ENCODE measurements around the gene PPP6R3.

Gene PPP6R3

GRCh38 chr11:68550485-68550817 lies 89.9 kb downstream of the PPP6R3 start:
- H2AFZ ChIP-seq: no peak overlapping the region
- no peak overlapping the region for H3K4me2 ChIP-seq (ENCODE audit: low read length)
- H3K79me2 ChIP-seq: peaks cover 20% of the 10 kb centered on the region
- H3K27me3 ChIP-seq (ENCODE audit: control insufficient read depth, insufficient read depth, low read length): no peaks in the 10 kb centered on the region
- no peaks in the 10 kb centered on the region for H3K36me3 ChIP-seq (ENCODE audit: control insufficient read depth, insufficient read depth, low read length)
- TF ChIP-seq CTCF (IDR thresholded peaks at IDR 0.05): no peak
- peaks cover 13% of the 10 kb centered on the region for H3K4me1 ChIP-seq
- no peak overlapping the region for H3K4me3 ChIP-seq (ENCODE audit: low read depth, low read length)
- H3K27ac ChIP-seq: no peak overlapping the region
- no peaks in the 10 kb centered on the region for H3K9me3 ChIP-seq (ENCODE audit: control insufficient read depth, low read length)
- no peak overlapping the region for H3K9ac ChIP-seq

GRCh38 chr11:68551223-68551622 lies 90.7 kb downstream of the PPP6R3 start:
- Histone ChIP-seq H2AFZ (no peak overlapping the region), H3K36me3 (ENCODE audit: control insufficient read depth, insufficient read depth, low read length) (no peaks in the 10 kb centered on the region), H3K9me3 (ENCODE audit: control insufficient read depth, low read length) (no peaks in the 10 kb centered on the region), H3K27ac (no peak overlapping the region), H3K4me2 (ENCODE audit: low read length) (no peak overlapping the region), H3K79me2 (peaks cover 20% of the 10 kb centered on the region), H3K4me1 (peaks cover 9% of the 10 kb centered on the region), H3K4me3 (ENCODE audit: low read depth, low read length) (no peak overlapping the region), H3K9ac (no peak overlapping the region), H3K27me3 (ENCODE audit: control insufficient read depth, insufficient read depth, low read length) (no peaks in the 10 kb centered on the region)
- TF ChIP-seq CTCF (IDR thresholded peaks at IDR 0.05): no peak

GRCh38 chr11:68551777-68552176 lies 91.2 kb downstream of the PPP6R3 start:
- Histone ChIP-seq H3K36me3 (ENCODE audit: control insufficient read depth, insufficient read depth, low read length) (no peaks in the 10 kb centered on the region), H3K4me2 (ENCODE audit: low read length) (no peak overlapping the region), H3K4me1 (peaks cover 3% of the 10 kb centered on the region), H3K27me3 (ENCODE audit: control insufficient read depth, insufficient read depth, low read length) (no peaks in the 10 kb centered on the region), H3K9ac (no peak overlapping the region), H3K79me2 (peaks cover 17% of the 10 kb centered on the region), H2AFZ (no peak overlapping the region), H3K9me3 (ENCODE audit: control insufficient read depth, low read length) (no peaks in the 10 kb centered on the region), H3K4me3 (ENCODE audit: low read depth, low read length) (no peak overlapping the region), H3K27ac (no peak overlapping the region)
- TF ChIP-seq CTCF (IDR thresholded peaks at IDR 0.05): no peak

- Histone ChIP-seq H3K79me2 (peaks cover 14% of the 10 kb centered on the region), H2AFZ (no peak overlapping the region), H3K9me3 (ENCODE audit: control insufficient read depth, low read length) (no peaks in the 10 kb centered on the region), H3K27me3 (ENCODE audit: control insufficient read depth, insufficient read depth, low read length) (no peaks in the 10 kb centered on the region), H3K4me1 (peaks cover 2% of the 10 kb centered on the region), H3K9ac (no peak overlapping the region), H3K4me3 (ENCODE audit: low read depth, low read length) (no peak overlapping the region), H3K27ac (no peak overlapping the region), H3K4me2 (ENCODE audit: low read length) (no peak overlapping the region), H3K36me3 (ENCODE audit: control insufficient read depth, insufficient read depth, low read length) (no peaks in the 10 kb centered on the region)
- TF ChIP-seq CTCF (IDR thresholded peaks at IDR 0.05): no peak
Measured at GRCh38 chr11:68552542-68552941, 92.0 kb downstream of the PPP6R3 start.

- no peaks in the 10 kb centered on the region for H3K4me1 ChIP-seq
Measured at GRCh38 chr11:68560216-68560615, 99.7 kb downstream of the PPP6R3 start.

More at GRCh38 chr11:68560216-68560615, 99.7 kb downstream of the PPP6R3 start:
- Histone ChIP-seq H3K9ac (no peak overlapping the region), H3K27ac (no peak overlapping the region), H3K4me3 (ENCODE audit: low read depth, low read length) (no peak overlapping the region), H3K36me3 (ENCODE audit: control insufficient read depth, insufficient read depth, low read length) (no peaks in the 10 kb centered on the region), H2AFZ (no peak overlapping the region), H3K79me2 (peaks cover 4% of the 10 kb centered on the region), H3K9me3 (ENCODE audit: control insufficient read depth, low read length) (no peaks in the 10 kb centered on the region), H3K27me3 (ENCODE audit: control insufficient read depth, insufficient read depth, low read length) (no peaks in the 10 kb centered on the region), H3K4me2 (ENCODE audit: low read length) (no peak overlapping the region)
- TF ChIP-seq CTCF (IDR thresholded peaks at IDR 0.05): no peak
